GM13977 (cell line): ENCODE results near the gene FAM20C.

Experiments
- DNase-seq: peaks from one replicate; pipeline ENCODE4 v3.0.0; 2012; ENCODE audit warnings: low spot score
- in situ Hi-C: fragments of 300-500 bp; cut with MboI; formaldehyde crosslinking; loops from one replicate; pipeline ENCODE4 v1.12.0; 2022; ENCODE audit warnings: low sequenced_read_pairs, low pct_unique_long_range_greater_than_20kb, mixed read lengths, inconsistent platforms; ENCODE audit not compliant: unreplicated experiment
- TF ChIP-seq, protein P1 (sequence below): IDR thresholded peaks from 2 replicates; pipeline ENCODE4 v1.5.1; 2012; ENCODE audit warnings: mild to moderate bottlenecking, control low read depth; ENCODE audit not compliant: insufficient read depth; ENCODE audit errors: extremely low read depth, missing control alignments

Gene FAM20C

DNA sequence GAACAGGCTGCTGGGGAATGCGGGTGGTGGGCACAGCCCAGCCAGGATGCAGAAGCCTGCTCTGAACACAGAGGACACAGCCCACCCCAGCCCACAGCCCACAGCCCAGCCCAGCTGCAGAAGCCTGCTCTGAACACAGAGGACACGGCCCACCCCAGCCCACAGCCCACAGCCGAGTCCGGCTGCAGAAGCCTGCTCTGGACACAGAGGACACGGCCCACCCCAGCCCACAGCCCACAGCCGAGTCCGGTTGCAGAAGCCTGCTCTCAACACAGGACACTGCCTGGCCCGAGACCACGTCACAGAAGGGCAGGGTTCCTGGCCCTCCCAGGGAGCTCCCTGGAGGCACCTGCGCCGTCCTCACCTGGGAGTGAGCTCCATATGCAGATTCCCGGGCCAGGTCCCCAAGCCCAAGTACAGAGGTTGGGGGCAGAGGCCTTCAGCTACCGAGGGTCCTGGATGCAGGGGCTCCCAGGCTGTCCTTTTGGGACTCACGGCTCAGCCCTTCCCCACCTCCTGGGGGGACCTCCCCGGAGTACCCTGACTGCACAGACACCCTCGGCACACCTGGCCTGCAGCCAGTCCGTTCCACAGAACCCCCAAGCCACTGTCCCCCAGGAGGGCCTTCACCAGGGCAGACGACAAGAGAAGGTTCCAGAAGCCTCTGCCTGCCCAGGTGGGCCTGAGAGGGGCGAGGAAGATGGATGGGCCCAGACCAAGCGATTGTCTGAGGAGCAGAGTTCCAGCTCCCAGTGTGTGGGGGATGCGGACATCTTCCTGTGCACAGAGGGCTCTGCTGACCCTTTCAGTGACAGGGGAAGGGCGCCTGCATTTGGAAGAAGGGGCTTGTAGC, 73.9 kb downstream of the FAM20C start:
- in situ Hi-C loops = no loop called here
- no peak for DNase-seq
- TF ChIP-seq, protein P1, sequence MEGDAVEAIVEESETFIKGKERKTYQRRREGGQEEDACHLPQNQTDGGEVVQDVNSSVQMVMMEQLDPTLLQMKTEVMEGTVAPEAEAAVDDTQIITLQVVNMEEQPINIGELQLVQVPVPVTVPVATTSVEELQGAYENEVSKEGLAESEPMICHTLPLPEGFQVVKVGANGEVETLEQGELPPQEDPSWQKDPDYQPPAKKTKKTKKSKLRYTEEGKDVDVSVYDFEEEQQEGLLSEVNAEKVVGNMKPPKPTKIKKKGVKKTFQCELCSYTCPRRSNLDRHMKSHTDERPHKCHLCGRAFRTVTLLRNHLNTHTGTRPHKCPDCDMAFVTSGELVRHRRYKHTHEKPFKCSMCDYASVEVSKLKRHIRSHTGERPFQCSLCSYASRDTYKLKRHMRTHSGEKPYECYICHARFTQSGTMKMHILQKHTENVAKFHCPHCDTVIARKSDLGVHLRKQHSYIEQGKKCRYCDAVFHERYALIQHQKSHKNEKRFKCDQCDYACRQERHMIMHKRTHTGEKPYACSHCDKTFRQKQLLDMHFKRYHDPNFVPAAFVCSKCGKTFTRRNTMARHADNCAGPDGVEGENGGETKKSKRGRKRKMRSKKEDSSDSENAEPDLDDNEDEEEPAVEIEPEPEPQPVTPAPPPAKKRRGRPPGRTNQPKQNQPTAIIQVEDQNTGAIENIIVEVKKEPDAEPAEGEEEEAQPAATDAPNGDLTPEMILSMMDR = no peak

DNA sequence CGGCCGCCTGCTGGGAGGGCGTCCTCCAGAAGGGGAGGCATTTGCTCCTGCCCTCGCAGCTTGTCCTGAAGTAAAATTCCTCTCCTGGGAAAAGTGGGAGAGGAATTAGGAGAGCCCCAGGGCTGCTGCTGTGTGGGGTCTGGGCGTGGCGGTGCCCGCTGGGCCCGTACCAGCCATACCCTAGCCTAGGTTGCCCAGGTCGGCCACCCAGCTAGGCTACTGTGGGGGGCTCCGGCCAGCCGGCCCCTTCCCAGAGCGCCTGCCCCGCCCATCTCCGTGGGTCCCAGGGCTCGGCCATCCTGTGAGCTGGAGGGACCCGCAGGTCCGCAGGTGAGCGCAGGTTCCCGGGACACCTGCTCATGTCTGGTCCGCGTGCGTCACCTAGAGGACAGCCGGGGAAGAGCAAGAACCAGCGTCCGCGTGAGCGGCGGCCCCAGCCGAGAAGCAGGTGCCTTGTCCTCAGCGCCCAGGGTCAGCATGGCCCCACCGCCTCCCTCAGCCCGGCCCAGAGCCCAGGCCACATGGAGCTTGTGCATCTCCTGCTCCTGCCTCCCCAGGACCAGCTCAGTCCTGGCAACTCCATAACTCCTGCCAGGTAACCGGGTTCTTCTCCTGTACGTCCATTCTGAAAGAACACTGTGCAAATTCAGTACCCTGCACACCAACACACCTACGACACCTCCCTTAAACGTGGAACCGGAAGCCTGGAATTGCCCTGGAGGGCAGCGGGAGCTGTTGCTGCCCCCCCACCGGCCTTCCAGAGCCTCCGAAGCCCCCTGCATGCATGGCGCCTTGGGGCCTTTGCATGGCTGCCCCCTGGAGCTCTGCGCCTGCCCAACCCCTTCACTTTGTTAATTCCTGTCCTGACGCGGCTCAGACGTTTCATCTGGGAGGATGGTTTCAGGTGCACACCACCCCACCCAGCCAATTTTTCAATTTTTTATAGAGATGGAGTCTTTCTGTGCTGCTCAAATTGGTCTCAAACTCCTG, 74.8 kb downstream of the FAM20C start:
- DNase-seq = no peak
- TF ChIP-seq, protein P1 = peak; percentile 7
- in situ Hi-C loops = no loop called here

DNA sequence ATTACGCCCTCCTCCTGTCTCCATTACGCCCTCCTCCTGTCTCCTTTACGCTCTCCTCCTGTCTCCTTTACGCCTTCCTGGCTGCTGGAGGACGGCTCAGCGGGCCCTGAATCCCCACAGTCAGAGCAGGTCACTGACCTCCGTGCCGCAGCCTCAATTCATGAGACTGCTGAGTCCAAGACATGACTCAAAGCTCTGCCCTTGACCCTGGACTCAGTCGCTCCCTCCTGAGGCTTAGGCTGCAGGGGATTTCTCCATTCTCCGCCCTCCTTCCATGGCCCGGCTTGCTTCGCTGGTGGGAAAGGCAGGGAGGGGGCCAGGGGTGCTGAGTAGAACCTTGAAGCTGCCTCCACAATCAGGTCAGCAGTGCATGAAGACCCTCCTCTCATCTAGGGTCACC, 76.6 kb downstream of the FAM20C start:
- in situ Hi-C loops = no loop called here
- no peak for DNase-seq
- TF ChIP-seq, protein P1 = no peak

DNA sequence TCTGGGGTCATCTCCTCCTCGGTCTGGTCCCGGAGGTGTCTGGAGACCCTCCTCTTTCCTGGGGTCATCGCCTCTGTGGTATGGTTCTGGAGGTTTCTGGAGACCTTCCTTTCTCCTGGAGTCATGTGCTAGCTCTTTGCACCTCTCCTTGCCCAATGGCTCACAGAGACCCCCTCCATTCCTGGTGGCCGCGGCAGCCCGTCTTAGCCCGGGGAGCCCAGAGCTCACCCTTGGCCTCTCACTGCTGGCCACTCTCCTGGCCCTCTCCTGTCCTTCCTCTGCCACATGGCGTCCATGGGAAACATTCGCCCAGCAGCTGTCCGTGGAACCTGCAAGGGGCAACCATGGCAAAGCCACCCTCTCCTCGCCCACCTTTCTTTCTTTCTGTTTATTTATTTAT, 77.3 kb downstream of the FAM20C start:
- in situ Hi-C loops = no loop called here
- TF ChIP-seq, protein P1 = no peak
- no peak for DNase-seq

DNA sequence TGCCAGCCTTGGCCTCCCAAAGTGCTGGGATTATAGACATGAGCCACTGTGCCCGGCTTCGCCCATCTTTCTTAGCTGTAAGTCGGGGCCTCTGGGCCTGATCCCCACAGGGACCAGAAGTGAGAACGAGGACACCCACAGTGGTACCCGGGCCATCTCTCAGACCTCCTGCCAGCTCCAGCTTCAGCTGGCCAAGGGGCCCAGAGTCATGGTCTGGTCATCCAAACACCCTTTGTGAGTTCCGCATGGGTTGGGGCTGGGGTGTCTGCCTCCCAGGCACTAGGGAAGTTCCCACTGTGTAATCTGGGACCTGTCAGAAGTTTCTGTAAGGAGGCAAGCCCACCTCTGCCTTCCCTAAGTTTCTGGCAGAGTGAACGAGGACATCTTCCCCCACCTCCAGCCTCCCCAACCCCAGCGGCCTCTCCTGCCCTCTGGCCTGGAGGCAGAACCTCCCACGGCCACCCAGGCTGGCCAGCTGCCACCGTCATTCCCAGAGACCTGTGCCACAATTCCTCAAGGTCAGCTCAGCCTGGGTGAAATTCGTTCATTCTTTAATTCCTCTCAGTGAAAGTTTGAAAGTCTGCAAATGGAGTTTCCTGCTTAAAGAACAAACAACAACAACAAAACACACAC, 78.1 kb downstream of the FAM20C start:
- DNase-seq = no peak
- TF ChIP-seq, protein P1 = no peak
- in situ Hi-C loops = no loop called here

DNA sequence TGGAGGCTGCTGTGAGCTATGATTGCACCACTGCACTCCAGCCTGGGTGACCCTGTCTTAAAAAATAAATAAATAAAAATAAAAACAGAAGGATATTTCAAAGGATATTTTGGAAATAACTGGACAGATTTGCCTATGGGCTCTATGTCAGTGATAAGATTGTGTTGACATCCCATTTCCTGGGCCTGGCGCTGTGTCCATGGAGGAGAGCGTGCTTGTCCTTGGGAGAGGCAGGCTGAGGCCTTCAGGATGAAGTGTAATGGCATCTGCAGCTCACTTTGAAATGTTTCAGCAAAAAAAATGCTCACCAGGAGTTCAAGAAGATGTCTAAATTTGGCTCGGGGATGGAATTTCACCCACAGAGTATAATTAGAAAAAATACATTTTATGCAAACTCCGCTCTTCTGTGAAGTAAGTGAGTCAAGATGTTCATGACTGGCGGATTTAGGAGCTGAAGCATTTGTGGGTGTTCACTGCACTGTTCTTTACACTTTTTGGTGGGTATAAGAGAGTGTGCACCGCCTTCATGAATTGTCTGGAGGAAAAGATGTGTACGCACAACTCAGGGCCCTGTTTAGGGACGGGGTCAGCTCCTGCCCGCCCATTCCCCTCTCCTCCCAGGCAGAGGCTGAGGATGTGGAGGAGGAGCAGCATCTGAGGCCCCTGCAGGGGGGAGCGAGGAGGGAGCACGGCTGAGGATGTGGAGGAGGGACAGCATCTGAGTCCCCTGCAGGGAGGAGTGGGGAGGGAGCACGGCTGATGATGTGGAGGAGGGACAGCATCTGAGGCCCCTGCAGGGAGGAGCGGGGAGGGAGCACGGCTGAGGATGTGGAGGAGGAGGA, 79.1 kb downstream of the FAM20C start:
- in situ Hi-C loops = no loop called here
- DNase-seq = no peak
- TF ChIP-seq, protein P1 = no peak
